IMR-90 (cell line): ENCODE measurements around the gene TCAP. TPM values are rescaled to one million over a fixed set of nuclear protein-coding genes. Genes with fewer than 3 reads are reported as not detected.

Experiments used
- ATAC-seq: fragments of 200-7000 bp; cut with Tn5 transposase; 2 replicates; pipeline ENCODE4 v1.9.1; 2020; ENCODE audit warnings: low read depth, mild to moderate bottlenecking, moderate library complexity
- BruUV-seq: library from RNA; stranded (reverse); fragments of 400-500 nt; replicated peaks from 2 replicates; lab custom pipeline; 2021; lab: Mats Ljungman, UMichigan
- CTCF ChIA-PET: fragments of 300-600 bp; formaldehyde crosslinking; extraction: SDS; loops from one replicate; lab custom pipeline; 2021; ENCODE audit warnings: antibody characterized with exemption; lab: Yijun Ruan, JAX
- POLR2A ChIA-PET: fragments of 300-600 bp; sonication (Branson Sonifier 250); formaldehyde crosslinking; loops from one replicate; lab custom pipeline; 2022; ENCODE audit warnings: antibody characterized with exemption; ENCODE audit not compliant: unreplicated experiment; lab: Charles Lee
- DNase-seq: peaks from one replicate; pipeline ENCODE4 v3.0.0; 2013
- H2AFZ ChIP-seq: replicated peaks from 2 replicates; pipeline ENCODE3; 2013; ENCODE audit warnings: low read length, mild to moderate bottlenecking; ENCODE audit not compliant: poor library complexity
- H2AK5ac ChIP-seq: 2 replicates; pipeline ENCODE4 v1.6.1; 2013; ENCODE audit warnings: low read depth, low read length, inconsistent platforms
- H2AK9ac ChIP-seq: replicated peaks from 2 replicates; pipeline ENCODE3; 2013; ENCODE audit warnings: mild to moderate bottlenecking, low read depth, low read length, moderate library complexity; ENCODE audit not compliant: poor library complexity
- H2BK120ac ChIP-seq: 2 replicates; pipeline ENCODE4 v1.6.1; 2013; ENCODE audit warnings: low read depth, low read length, inconsistent platforms
- H2BK15ac ChIP-seq: 3 replicates; pipeline ENCODE4 v1.6.1; 2013; ENCODE audit warnings: low read depth, low read length, inconsistent platforms
- H2BK20ac ChIP-seq: 2 replicates; pipeline ENCODE4 v1.6.1; 2013; ENCODE audit warnings: low read depth, mild to moderate bottlenecking, inconsistent platforms, low read length, moderate library complexity
- H2BK5ac ChIP-seq: 2 replicates; pipeline ENCODE4 v1.6.1; 2013; ENCODE audit warnings: mild to moderate bottlenecking, low read depth, low read length, inconsistent platforms; ENCODE audit not compliant: poor library complexity, severe bottlenecking
- H3K14ac ChIP-seq: replicated peaks from 2 replicates; pipeline ENCODE4 v1.6.1; 2013; ENCODE audit warnings: low read depth, low read length, inconsistent platforms
- H3K18ac ChIP-seq: 2 replicates; pipeline ENCODE4 v1.6.1; 2013; ENCODE audit warnings: low read depth, low read length, control low read depth
- H3K23ac ChIP-seq: 2 replicates; pipeline ENCODE4 v1.6.1; 2013; ENCODE audit warnings: low read depth, low read length, inconsistent platforms
- H3K27ac ChIP-seq: 2 replicates; pipeline ENCODE4 v1.5.1; 2013; ENCODE audit warnings: mild to moderate bottlenecking, control low read depth, low read length; ENCODE audit not compliant: insufficient read depth
- H3K27me3 ChIP-seq: 2 replicates; pipeline ENCODE4 v1.6.1; 2013; ENCODE audit warnings: low read length; ENCODE audit not compliant: control insufficient read depth, insufficient read depth
- H3K36me3 ChIP-seq: 2 replicates; pipeline ENCODE4 v1.6.1; 2013; ENCODE audit warnings: low read length, mixed read lengths; ENCODE audit not compliant: control insufficient read depth, insufficient read depth
- H3K4ac ChIP-seq: 2 replicates; pipeline ENCODE4 v1.6.1; 2013; ENCODE audit warnings: low read depth, low read length, inconsistent platforms
- H3K4me1 ChIP-seq: 2 replicates; pipeline ENCODE4 v1.6.1; 2013; ENCODE audit warnings: low read length, mixed read lengths; ENCODE audit not compliant: control insufficient read depth, insufficient read depth
- H3K4me2 ChIP-seq: 2 replicates; pipeline ENCODE4 v1.6.1; 2013; ENCODE audit warnings: low read depth, mild to moderate bottlenecking, control low read depth, low read length, moderate library complexity
- H3K4me3 ChIP-seq: 2 replicates; pipeline ENCODE4 v1.5.1; 2013; ENCODE audit warnings: low read depth, mild to moderate bottlenecking, control low read depth, low read length, moderate library complexity; ENCODE audit not compliant: insufficient read depth
- H3K56ac ChIP-seq: 2 replicates; pipeline ENCODE4 v1.6.1; 2013; ENCODE audit warnings: low read length, inconsistent platforms; ENCODE audit not compliant: insufficient read depth; ENCODE audit errors: extremely low read depth
- H3K79me1 ChIP-seq, 2 experiments: 2 replicates each; pipeline ENCODE4 v1.6.1; 2013; ENCODE audit warnings: low read length in 2 of 2, inconsistent platforms in 1 of 2, low read depth in 1 of 2
- H3K9ac ChIP-seq: 2 replicates; pipeline ENCODE4 v1.6.1; 2013; ENCODE audit warnings: low read depth, low read length, control low read depth
- H3K9me1 ChIP-seq: 2 replicates; pipeline ENCODE4 v1.6.1; 2013; ENCODE audit warnings: low read length, inconsistent platforms; ENCODE audit not compliant: insufficient read depth
- H3K9me3 ChIP-seq: 2 replicates; pipeline ENCODE4 v1.6.1; 2013; ENCODE audit warnings: low read length; ENCODE audit not compliant: control insufficient read depth, insufficient read depth
- H4K20me1 ChIP-seq: 2 replicates; pipeline ENCODE4 v1.6.1; 2013; ENCODE audit warnings: low read length, inconsistent platforms; ENCODE audit not compliant: insufficient read depth
- H4K5ac ChIP-seq: 2 replicates; pipeline ENCODE4 v1.6.1; 2013; ENCODE audit warnings: mild to moderate bottlenecking, low read depth, low read length, control low read depth
- H4K8ac ChIP-seq, 2 experiments: 2 replicates each; pipeline ENCODE4 v1.6.1; 2013; ENCODE audit warnings: low read depth in 2 of 2, low read length in 2 of 2, control low read depth in 1 of 2, inconsistent platforms in 1 of 2
- H4K91ac ChIP-seq: 2 replicates; pipeline ENCODE4 v1.6.1; 2013; ENCODE audit warnings: low read depth, low read length, inconsistent platforms; ENCODE audit not compliant: insufficient read depth
- FOS ChIP-seq: fragments of 150-350 bp; IDR thresholded peaks from 2 replicates; pipeline ENCODE4 v1.6.1; 2016; ENCODE audit warnings: low read depth, low read length
- MAFK ChIP-seq: IDR thresholded peaks from 2 replicates; pipeline ENCODE4 v1.6.1; 2012; ENCODE audit warnings: low read depth, low read length, improper control_type of control experiment
- MAZ ChIP-seq: IDR thresholded peaks from 2 replicates; pipeline ENCODE4 v1.6.1; 2012; ENCODE audit warnings: low read depth, mild to moderate bottlenecking, low read length, improper control_type of control experiment, moderate library complexity, borderline replicate concordance
- RAD21 ChIP-seq: IDR thresholded peaks from 2 replicates; pipeline ENCODE4 v1.6.1; 2012; ENCODE audit warnings: low read length, improper control_type of control experiment
- SMC3 ChIP-seq: fragments of 150-350 bp; IDR thresholded peaks from 2 replicates; pipeline ENCODE4 v1.6.1; 2016; ENCODE audit warnings: low read depth, mild to moderate bottlenecking, antibody characterized with exemption, low read length, moderate library complexity
- WGBS, 2 experiments: methylation state at CpG; one replicate each; pipeline versions ENCODE4 v1.1.5 to v1.1.7; 2013; ENCODE audit warnings: missing lambda C conversion rate in 2 of 2; ENCODE audit not compliant: insufficient read length in 1 of 2; ENCODE audit errors: extremely low coverage in 2 of 2; 5-methylcytosine and 5-hydroxymethylcytosine counted together
- dilution Hi-C: fragments of 300-500 bp; cut with HindIII; formaldehyde crosslinking; loops from one replicate; pipeline ENCODE4 v1.14.3; 2018; ENCODE audit warnings: low sequenced_read_pairs; ENCODE audit not compliant: unreplicated experiment
- in situ Hi-C: fragments of 300-500 bp; cut with MboI; formaldehyde crosslinking; loops from 3 replicates; pipeline ENCODE4 v1.14.3; 2019; ENCODE audit warnings: low sequenced_read_pairs, inconsistent platforms, mixed read lengths
- intact Hi-C: fragments of 100-400 bp; cut with micrococcal nuclease; formaldehyde crosslinking; loops from 2 replicates; pipeline ENCODE4 v1.10.0; 2022
- polyA plus RNA-seq, 3 experiments: library from polyadenylated mRNA; depleted of rRNA; stranded (reverse); fragments of >200 nt; gene quantifications; 2 replicates each; pipeline ENCODE4 v1.2.3, GENCODE V29; 2012; ENCODE audit warnings: low replicate concordance in 1 of 3
- total RNA-seq: library from RNA; depleted of rRNA; stranded (reverse); fragments of >200 nt; gene quantifications from 2 replicates; pipeline ENCODE4 v1.2.3, GENCODE V29; 2012
- TF ChIP-seq, protein P1 (sequence below): conservative IDR thresholded peaks from 2 replicates; pipeline ENCODE4 v1.5.1; 2012; ENCODE audit warnings: mild to moderate bottlenecking, low read depth, low read length, improper control_type of control experiment

TCAP gene
- total and polyA plus RNA-seq, 2 of the 4 experiments (the other 2 are of a cell fraction): under 0.01 to 0.21 TPM

DNA sequence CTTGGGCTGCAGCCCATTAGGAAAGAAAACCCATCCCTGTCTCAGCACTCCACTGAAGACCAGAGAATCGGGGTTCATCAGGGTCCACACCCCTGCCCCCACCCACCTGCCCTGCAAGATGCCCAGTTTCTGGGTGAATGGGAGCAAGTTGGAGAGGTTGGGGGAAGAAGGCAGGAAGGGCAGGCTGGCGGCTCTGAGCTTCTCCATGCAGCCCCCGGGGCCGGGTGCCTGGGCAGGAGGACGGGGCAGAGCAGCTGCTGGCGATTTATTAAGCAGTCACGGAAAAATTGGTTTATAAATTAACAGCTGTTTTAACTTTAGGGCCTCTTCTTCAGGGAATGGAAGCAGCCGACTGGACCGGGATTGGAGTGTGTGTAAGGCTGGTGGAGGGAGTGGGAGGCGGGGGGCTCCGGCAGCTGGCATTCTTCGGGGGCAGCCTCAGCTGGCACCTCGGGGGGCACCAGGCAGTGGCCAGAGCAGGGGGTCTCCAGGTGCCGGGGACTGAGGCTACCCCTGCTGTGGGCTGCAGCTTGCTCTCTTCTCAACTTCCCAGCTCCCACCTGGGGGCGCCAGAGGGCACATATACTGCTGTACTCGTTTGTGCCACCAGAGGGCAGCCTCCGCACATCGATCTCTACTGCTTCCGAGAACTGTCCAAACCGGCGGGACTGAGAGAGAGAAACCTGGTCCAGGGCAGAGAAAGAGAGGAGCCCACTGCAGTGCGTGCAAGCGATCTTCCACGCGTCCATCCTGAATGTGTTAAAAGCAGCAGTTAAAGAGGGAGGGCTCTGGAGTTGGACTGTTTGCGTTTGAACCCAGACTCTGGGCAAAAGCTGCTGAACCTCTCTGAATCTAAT is 43.4 kb upstream of the TCAP start:
- no peak overlapping the region for H4K91ac ChIP-seq
- H2AK5ac ChIP-seq: no peak overlapping the region
- H3K56ac ChIP-seq: no peak overlapping the region
- ChIA-PET POLR2A (no interaction called here), CTCF (interaction anchor here (0.6 to 1.3 kb wide), 20 partner anchors 9 to 493 kb away, joined by 3 to 11 read pairs (median 4); partner anchors contain the start of genes MIEN1, PGAP3 and TCAP)
- no peak overlapping the region for H4K5ac ChIP-seq
- no peak overlapping the region for H2BK5ac ChIP-seq
- H3K79me1 ChIP-seq: no peaks in the 10 kb centered on the region
- ATAC-seq: peak; percentile 79
- intact Hi-C loops: loop anchor here (1.0 to 10.0 kb wide), 3 partner anchors 51 to 363 kb away; partner anchors contain the start of gene PSMD3
- H3K4me3 ChIP-seq: no peak overlapping the region
- H2AK9ac ChIP-seq: peak overlapping the region; percentile 77
- H3K18ac ChIP-seq: no peak overlapping the region
- H3K4me2 ChIP-seq: peak overlapping the region; percentile 74
- H3K9me3 ChIP-seq: no peaks in the 10 kb centered on the region
- H2AFZ ChIP-seq: peak overlapping the region; percentile 85
- DNase-seq: peak; percentile 69
- H3K9me1 ChIP-seq: no peaks in the 10 kb centered on the region
- H2BK20ac ChIP-seq: no peak overlapping the region
- no peak overlapping the region for H2BK15ac ChIP-seq
- dilution Hi-C loops: no loop called here
- H3K23ac ChIP-seq: no peak overlapping the region; the same call in 1 of the 2 replicates
- WGBS, 2 experiments: 8% methylated on average over 11 of the region's 26 CpGs; no CpG with 5 or more reads in 1 of the 2 experiments
- no peak overlapping the region for H2BK120ac ChIP-seq
- no peak overlapping the region for H3K14ac ChIP-seq
- no peak overlapping the region for H3K27ac ChIP-seq
- no peak overlapping the region for H3K4ac ChIP-seq
- TF ChIP-seq MAZ (peak; percentile 35; the same call in 1 of the 2 replicates), RAD21 (peak; percentile 93), FOS (no peak), SMC3 (peak; percentile 97), MAFK (no peak; the same call in 1 of the 2 replicates)
- TF ChIP-seq, protein P1, sequence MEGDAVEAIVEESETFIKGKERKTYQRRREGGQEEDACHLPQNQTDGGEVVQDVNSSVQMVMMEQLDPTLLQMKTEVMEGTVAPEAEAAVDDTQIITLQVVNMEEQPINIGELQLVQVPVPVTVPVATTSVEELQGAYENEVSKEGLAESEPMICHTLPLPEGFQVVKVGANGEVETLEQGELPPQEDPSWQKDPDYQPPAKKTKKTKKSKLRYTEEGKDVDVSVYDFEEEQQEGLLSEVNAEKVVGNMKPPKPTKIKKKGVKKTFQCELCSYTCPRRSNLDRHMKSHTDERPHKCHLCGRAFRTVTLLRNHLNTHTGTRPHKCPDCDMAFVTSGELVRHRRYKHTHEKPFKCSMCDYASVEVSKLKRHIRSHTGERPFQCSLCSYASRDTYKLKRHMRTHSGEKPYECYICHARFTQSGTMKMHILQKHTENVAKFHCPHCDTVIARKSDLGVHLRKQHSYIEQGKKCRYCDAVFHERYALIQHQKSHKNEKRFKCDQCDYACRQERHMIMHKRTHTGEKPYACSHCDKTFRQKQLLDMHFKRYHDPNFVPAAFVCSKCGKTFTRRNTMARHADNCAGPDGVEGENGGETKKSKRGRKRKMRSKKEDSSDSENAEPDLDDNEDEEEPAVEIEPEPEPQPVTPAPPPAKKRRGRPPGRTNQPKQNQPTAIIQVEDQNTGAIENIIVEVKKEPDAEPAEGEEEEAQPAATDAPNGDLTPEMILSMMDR: peak; percentile 100; the same call in 1 of the 2 replicates
- H3K36me3 ChIP-seq: no peaks in the 10 kb centered on the region
- H3K4me1 ChIP-seq: peaks cover 1% of the 10 kb centered on the region; the same call in 1 of the 2 replicates
- no TSS peak for BruUV-seq
- in situ Hi-C loops: loop anchor here (5.0 kb wide), 1 partner anchor 79 kb away; no protein-coding TSS in a partner anchor
- peaks cover 51% of the 10 kb centered on the region for H3K27me3 ChIP-seq
- H4K8ac ChIP-seq: no peak overlapping the region
- H3K9ac ChIP-seq: 0 out of 2 replicates have a peak overlapping the region, but pooled peaks have one; percentile 3
- H4K20me1 ChIP-seq: no peaks in the 10 kb centered on the region
